Lower leg skin (tissue), 3 donors: ENCODE measurements around the gene DGCR2.

Experiments
- CTCF ChIP-seq, 3 donors: fragments of 450-650 bp; IDR thresholded peaks; one replicate each; pipeline ENCODE4 v1.5.1; 2016; ENCODE audit warnings: antibody characterized with exemption in 3 of 3, mild to moderate bottlenecking in 3 of 3, moderate library complexity in 2 of 3
- POLR2A ChIP-seq, 2 donors: fragments of 450-650 bp; IDR thresholded peaks; one replicate each; pipeline ENCODE4 v1.6.1; 2016 to 2017; ENCODE audit warnings: antibody characterized with exemption in 2 of 2, mild to moderate bottlenecking in 1 of 2, moderate library complexity in 1 of 2

DNA sequence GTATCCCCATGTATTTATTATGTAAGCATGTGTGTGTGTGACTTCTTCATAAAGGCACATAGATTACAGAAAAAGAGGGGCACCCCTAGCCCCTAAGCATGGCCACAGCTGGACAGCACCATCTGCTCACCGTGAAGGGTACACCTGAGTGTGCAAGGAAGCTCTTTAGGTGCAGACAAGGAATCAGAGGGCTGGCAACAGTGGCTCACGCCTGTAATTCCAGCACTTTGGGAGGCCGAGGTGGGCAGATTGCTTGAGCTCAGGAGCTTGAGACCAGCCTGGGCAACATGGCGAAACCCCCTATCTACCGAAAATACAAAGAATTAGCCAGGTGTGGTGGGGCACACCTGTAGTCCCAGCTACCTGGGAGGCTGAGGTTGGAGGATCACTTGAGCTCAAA lies 56.3 kb downstream of the DGCR2 start:
- no peak for TF ChIP-seq CTCF (IDR thresholded peaks at IDR 0.05)
- no peak for TF ChIP-seq POLR2A (IDR thresholded peaks at IDR 0.05)
